T-helper 1 cell treated with Interleukin-12 subunit alpha and Interleukin-12 subunit beta and Interleukin-4 antibody, amounts not matched to agents 30 μg/mL and 1 μg/mL, for 36 hours (primary cell): ENCODE measurements around the gene TTC3.

ENCODE experiments used
- H3K27ac Mint-ChIP-seq: one replicate; pipeline ENCODE4 v1.8.0; 2021; ENCODE audit warnings: mild to moderate bottlenecking, mixed read lengths
- H3K27me3 Mint-ChIP-seq: one replicate; pipeline ENCODE4 v1.8.0; 2021; ENCODE audit warnings: low read depth, mixed read lengths
- H3K36me3 Mint-ChIP-seq: one replicate; pipeline ENCODE4 v1.8.0; 2021; ENCODE audit warnings: low read depth, mixed read lengths
- H3K4me1 Mint-ChIP-seq: one replicate; pipeline ENCODE4 v1.8.0; 2021; ENCODE audit warnings: low read depth, mixed read lengths
- H3K4me3 Mint-ChIP-seq: one replicate; pipeline ENCODE4 v1.8.0; 2021; ENCODE audit warnings: mild to moderate bottlenecking, moderate library complexity, mixed read lengths
- H3K9me3 Mint-ChIP-seq: one replicate; pipeline ENCODE4 v1.8.0; 2021; ENCODE audit warnings: mixed read lengths

TTC3 gene

DNA sequence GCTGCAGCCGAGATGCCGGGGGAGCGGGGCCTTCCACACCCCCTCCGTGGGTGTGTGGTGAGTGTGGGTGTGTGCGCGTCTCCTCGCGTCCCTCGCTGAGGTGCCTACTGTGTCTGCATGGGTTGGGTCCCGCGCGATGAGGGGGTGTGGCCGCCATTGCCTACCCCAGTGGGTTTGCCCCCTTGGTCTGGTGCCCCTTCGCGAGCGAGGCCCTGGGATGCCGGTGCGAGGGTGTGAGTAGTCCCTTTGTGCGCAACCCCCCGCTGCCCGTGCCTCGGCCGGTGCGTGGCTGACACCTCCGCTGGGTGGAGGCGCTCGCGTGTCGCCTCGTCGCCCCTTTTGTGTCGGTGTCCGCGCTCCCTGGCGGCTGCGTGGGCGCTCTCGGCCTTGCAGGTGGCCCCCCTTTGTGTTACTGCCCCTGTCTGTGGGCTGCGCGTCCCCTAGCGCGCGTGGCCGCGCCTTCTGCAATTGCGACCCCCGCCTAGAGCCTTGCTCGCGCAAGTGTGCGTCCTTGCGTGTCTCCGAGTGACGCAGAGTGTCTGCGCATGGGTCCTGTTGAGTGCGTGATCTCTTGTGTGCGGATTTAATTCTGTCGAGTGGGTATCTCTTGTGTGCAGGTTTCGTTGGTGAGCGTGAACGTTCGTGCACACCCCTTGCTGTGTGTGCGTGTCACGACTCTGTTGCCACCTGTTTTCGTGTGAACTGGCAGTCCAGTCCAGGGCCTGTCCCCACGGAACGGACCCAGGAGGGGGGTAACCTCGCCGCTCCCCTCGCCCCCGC lies 553 bp downstream of the TTC3 start:
- Mint-ChIP-seq H3K9me3 (no peaks in the 10 kb centered on the region), H3K4me1 (peaks cover 26% of the 10 kb centered on the region), H3K27me3 (no peaks in the 10 kb centered on the region), H3K4me3 (peak overlapping the region; percentile 93), H3K36me3 (peaks cover 6% of the 10 kb centered on the region), H3K27ac (peak overlapping the region; percentile 94)

GRCh38 chr21:37074197-37074510 lies 1.1 kb downstream of the TTC3 start:
- Mint-ChIP-seq H3K4me3 (peak overlapping the region; percentile 93), H3K9me3 (no peaks in the 10 kb centered on the region), H3K4me1 (peaks cover 28% of the 10 kb centered on the region), H3K36me3 (peaks cover 4% of the 10 kb centered on the region), H3K27me3 (no peaks in the 10 kb centered on the region), H3K27ac (peak overlapping the region; percentile 94)

DNA sequence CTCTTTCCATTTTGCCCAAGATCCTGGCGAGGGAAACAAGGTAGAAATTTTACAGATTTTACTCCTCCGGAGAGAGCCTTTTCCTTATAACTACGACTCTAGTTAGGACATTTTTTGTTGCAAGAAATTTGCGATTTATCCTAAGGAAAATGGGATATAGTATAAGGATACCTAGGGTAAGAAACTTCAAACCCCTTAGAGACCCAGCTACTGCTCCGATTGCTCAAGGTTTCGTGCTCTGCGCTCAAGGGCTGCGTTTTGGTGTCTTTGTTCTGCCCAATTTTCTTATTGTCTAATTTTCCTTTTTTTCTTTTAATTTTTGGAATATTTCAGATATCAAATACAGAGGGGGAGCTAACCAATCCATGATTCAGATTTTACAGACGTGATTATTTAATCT lies 1.5 kb downstream of the TTC3 start:
- H3K9me3 Mint-ChIP-seq, result no peaks in the 10 kb centered on the region
- H3K36me3 Mint-ChIP-seq, result peaks cover 4% of the 10 kb centered on the region
- no peaks in the 10 kb centered on the region for H3K27me3 Mint-ChIP-seq
- peaks cover 29% of the 10 kb centered on the region for H3K4me1 Mint-ChIP-seq
- peak overlapping the region; percentile 93 for H3K4me3 Mint-ChIP-seq
- peak overlapping the region; percentile 94 for H3K27ac Mint-ChIP-seq

GRCh38 chr21:37075214-37075770 lies 2.2 kb downstream of the TTC3 start:
- Mint-ChIP-seq H3K9me3 (no peaks in the 10 kb centered on the region), H3K27ac (no peak overlapping the region), H3K4me1 (peaks cover 27% of the 10 kb centered on the region), H3K27me3 (no peaks in the 10 kb centered on the region), H3K36me3 (peaks cover 4% of the 10 kb centered on the region), H3K4me3 (peak overlapping the region; percentile 32)

- Mint-ChIP-seq H3K27ac (no peak overlapping the region), H3K27me3 (no peaks in the 10 kb centered on the region), H3K4me1 (peaks cover 26% of the 10 kb centered on the region), H3K4me3 (no peak overlapping the region), H3K36me3 (peaks cover 4% of the 10 kb centered on the region), H3K9me3 (no peaks in the 10 kb centered on the region)
These were observed 3.2 kb downstream of the TTC3 start for GRCh38 chr21:37076087-37076850.

DNA sequence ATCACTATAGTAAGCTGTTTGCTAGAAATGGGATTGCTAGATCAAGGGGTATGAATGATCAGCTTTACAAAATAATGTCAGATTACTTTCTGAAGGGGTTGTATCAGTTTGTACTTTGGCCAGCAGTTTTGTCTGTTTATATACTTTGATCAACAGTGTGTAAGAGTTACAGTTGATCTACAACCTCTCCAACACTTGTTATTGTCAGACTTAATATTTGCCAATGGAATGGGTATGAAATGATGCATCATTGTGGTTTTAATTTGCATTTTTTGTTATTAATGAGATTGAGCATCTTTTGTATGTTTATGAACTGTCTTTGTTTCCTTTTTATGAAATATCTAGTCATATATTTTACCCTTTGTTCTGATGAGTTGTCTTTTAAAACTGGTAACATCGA lies 4.3 kb downstream of the TTC3 start:
- H3K27me3 Mint-ChIP-seq, result no peaks in the 10 kb centered on the region
- no peak overlapping the region for H3K27ac Mint-ChIP-seq
- peaks cover 18% of the 10 kb centered on the region for H3K4me1 Mint-ChIP-seq
- H3K9me3 Mint-ChIP-seq, result no peaks in the 10 kb centered on the region
- H3K36me3 Mint-ChIP-seq, result no peaks in the 10 kb centered on the region
- no peak overlapping the region for H3K4me3 Mint-ChIP-seq

DNA sequence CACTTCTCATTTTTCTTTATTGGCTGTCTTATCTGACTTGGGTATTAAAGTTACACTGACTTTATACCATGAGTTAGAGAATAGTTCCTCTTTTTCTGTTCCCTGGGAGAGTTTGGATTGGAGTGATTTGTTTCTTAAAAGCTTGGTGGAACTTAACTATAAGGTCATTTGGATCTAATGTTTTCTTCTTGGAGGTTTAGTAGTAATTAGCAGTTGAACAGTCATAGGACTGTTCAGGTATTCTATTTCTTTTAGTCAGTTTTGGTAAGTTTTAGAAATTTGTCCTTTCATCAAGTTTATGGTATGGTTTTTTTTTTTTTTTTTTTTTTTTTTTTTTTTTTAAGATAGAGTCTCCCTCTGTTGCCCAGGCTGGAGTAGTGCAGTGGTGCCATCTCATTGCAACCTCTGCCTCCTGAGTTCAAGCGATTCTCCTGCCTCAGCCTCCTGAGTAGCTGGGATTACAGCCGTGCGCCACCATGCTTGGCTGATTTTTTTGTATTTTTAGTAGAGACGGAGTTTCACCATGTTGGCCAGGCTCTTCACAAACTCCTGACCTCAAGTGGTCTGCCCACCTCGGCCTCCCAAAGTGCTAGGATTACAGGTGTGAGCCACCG lies 6.3 kb downstream of the TTC3 start:
- no peaks in the 10 kb centered on the region for H3K27me3 Mint-ChIP-seq
- no peaks in the 10 kb centered on the region for H3K9me3 Mint-ChIP-seq
- H3K4me1 Mint-ChIP-seq, result peaks cover 18% of the 10 kb centered on the region
- H3K27ac Mint-ChIP-seq, result no peak overlapping the region
- no peaks in the 10 kb centered on the region for H3K36me3 Mint-ChIP-seq
- H3K4me3 Mint-ChIP-seq, result no peak overlapping the region

GRCh38 chr21:37082375-37082774 lies 9.3 kb downstream of the TTC3 start:
- Mint-ChIP-seq H3K4me3 (no peak overlapping the region), H3K9me3 (no peaks in the 10 kb centered on the region), H3K36me3 (no peaks in the 10 kb centered on the region), H3K4me1 (peaks cover 10% of the 10 kb centered on the region), H3K27ac (no peak overlapping the region), H3K27me3 (no peaks in the 10 kb centered on the region)

- Mint-ChIP-seq H3K27ac (no peak overlapping the region), H3K36me3 (no peaks in the 10 kb centered on the region), H3K27me3 (no peaks in the 10 kb centered on the region), H3K4me3 (no peak overlapping the region), H3K4me1 (peaks cover 10% of the 10 kb centered on the region), H3K9me3 (no peaks in the 10 kb centered on the region)
These were observed 9.9 kb downstream of the TTC3 start for GRCh38 chr21:37082856-37083528.

- Mint-ChIP-seq H3K4me3 (no peak overlapping the region), H3K4me1 (peaks cover 8% of the 10 kb centered on the region), H3K27me3 (no peaks in the 10 kb centered on the region), H3K9me3 (no peaks in the 10 kb centered on the region), H3K36me3 (peaks cover 4% of the 10 kb centered on the region), H3K27ac (no peak overlapping the region)
These were observed 12.7 kb downstream of the TTC3 start for GRCh38 chr21:37085726-37086125.

- Mint-ChIP-seq H3K4me1 (peaks cover 6% of the 10 kb centered on the region), H3K36me3 (peaks cover 4% of the 10 kb centered on the region), H3K9me3 (no peaks in the 10 kb centered on the region), H3K27ac (no peak overlapping the region), H3K4me3 (no peak overlapping the region), H3K27me3 (no peaks in the 10 kb centered on the region)
These were observed 14.1 kb downstream of the TTC3 start for GRCh38 chr21:37087188-37087587.

- peaks cover 2% of the 10 kb centered on the region for H3K4me1 Mint-ChIP-seq
- no peak overlapping the region for H3K4me3 Mint-ChIP-seq
- H3K27me3 Mint-ChIP-seq, result no peaks in the 10 kb centered on the region
These were observed 15.2 kb downstream of the TTC3 start for GRCh38 chr21:37088186-37088735.

DNA sequence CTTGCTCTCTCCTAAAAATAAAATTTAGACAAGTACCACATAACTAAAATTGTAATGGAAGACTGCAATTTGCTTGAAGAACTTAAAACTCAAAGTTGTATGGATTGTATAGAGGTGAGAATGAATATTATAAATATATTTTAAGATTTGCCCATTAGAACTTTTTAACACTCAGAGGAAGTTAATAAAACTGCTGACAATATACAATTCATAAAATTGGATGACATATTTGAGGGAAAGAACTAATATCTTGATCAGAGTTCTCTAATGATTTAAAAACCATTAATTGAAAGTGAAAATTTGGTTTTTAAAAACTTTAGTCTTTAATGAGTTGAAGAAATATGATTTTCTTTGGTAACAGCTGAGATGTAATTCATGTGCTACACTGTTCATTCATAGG lies 20.9 kb downstream of the TTC3 start:
- H3K27ac Mint-ChIP-seq, result no peak overlapping the region
- no peak overlapping the region for H3K4me3 Mint-ChIP-seq
- no peaks in the 10 kb centered on the region for H3K9me3 Mint-ChIP-seq
- no peaks in the 10 kb centered on the region for H3K4me1 Mint-ChIP-seq
- no peaks in the 10 kb centered on the region for H3K27me3 Mint-ChIP-seq
- peaks cover 5% of the 10 kb centered on the region for H3K36me3 Mint-ChIP-seq

More at GRCh38 chr21:37088186-37088735, 15.2 kb downstream of the TTC3 start:
- Mint-ChIP-seq H3K27ac (no peak overlapping the region), H3K9me3 (no peaks in the 10 kb centered on the region), H3K36me3 (peaks cover 4% of the 10 kb centered on the region)

GRCh38 chr21:37095821-37096220 lies 22.8 kb downstream of the TTC3 start:
- Mint-ChIP-seq H3K4me3 (no peak overlapping the region), H3K9me3 (no peaks in the 10 kb centered on the region), H3K27ac (no peak overlapping the region), H3K27me3 (no peaks in the 10 kb centered on the region), H3K4me1 (no peaks in the 10 kb centered on the region), H3K36me3 (peaks cover 6% of the 10 kb centered on the region)
